Smooth muscle cell (in vitro differentiated cells): ENCODE results near the gene ELAPOR2. TPM values are rescaled to one million over a fixed set of nuclear protein-coding genes. Genes with fewer than 3 reads are reported as not detected.

Experiments used
- DNase-seq: peaks from one replicate; lab custom pipeline; 2025; ENCODE audit not compliant: unreplicated experiment; lab: John Stamatoyannopoulos, UW
- H2AFZ ChIP-seq: fragments of 200-600 bp; sonication (generic); 2 replicates; pipeline ENCODE4 v1.6.0; 2016; ENCODE audit warnings: antibody characterized with exemption, low read depth, mild to moderate bottlenecking
- H3F3A ChIP-seq: fragments of 200-600 bp; sonication (generic); 2 replicates; pipeline ENCODE4 v1.6.0; 2017; ENCODE audit warnings: antibody characterized with exemption, low read depth
- H3K27ac ChIP-seq: fragments of 200-600 bp; sonication (generic); 2 replicates; pipeline ENCODE4 v1.5.1; 2016; ENCODE audit warnings: low read depth, mild to moderate bottlenecking
- H3K27me3 ChIP-seq: fragments of 200-600 bp; sonication (generic); 2 replicates; pipeline ENCODE4 v1.6.1; 2016; ENCODE audit warnings: low read depth, mild to moderate bottlenecking
- H3K36me3 ChIP-seq: fragments of 200-600 bp; sonication (generic); 2 replicates; pipeline ENCODE4 v1.5.1; 2016; ENCODE audit warnings: low read depth
- H3K4me1 ChIP-seq: fragments of 200-600 bp; sonication (generic); 2 replicates; pipeline ENCODE4 v1.5.1; 2016; ENCODE audit warnings: low read depth
- H3K4me2 ChIP-seq: fragments of 200-600 bp; sonication (generic); 2 replicates; pipeline ENCODE4 v1.6.0; 2016; ENCODE audit warnings: mild to moderate bottlenecking
- H3K4me3 ChIP-seq: fragments of 200-600 bp; sonication (generic); 2 replicates; pipeline ENCODE4 v1.5.1; 2016; ENCODE audit warnings: mild to moderate bottlenecking
- H3K79me2 ChIP-seq: fragments of 200-600 bp; sonication (generic); 2 replicates; pipeline ENCODE4 v1.6.0; 2016; ENCODE audit warnings: low read depth, mild to moderate bottlenecking
- H3K9ac ChIP-seq: fragments of 200-600 bp; sonication (generic); 2 replicates; pipeline ENCODE4 v1.6.0; 2016; ENCODE audit warnings: low read depth
- H3K9me3 ChIP-seq: fragments of 200-600 bp; sonication (generic); replicated peaks from 2 replicates; pipeline ENCODE4 v1.5.1; 2016; ENCODE audit warnings: low read depth
- H4K20me1 ChIP-seq: fragments of 200-600 bp; sonication (generic); 2 replicates; pipeline ENCODE4 v1.6.0; 2016; ENCODE audit warnings: low read depth
- WGBS: methylation state at CpG from one replicate; pipeline ENCODE4 v1.1.7; 2016; ENCODE audit warnings: low lambda C conversion rate; 5-methylcytosine and 5-hydroxymethylcytosine counted together
- polyA plus RNA-seq: library from polyadenylated mRNA; unstranded; fragments of >200 nt; fragmentation: Nextera tagmentation; extraction: Ambion mirVana; gene quantifications from 2 replicates; pipeline ENCODE4 v1.2.1, GENCODE V29; 2016
- total RNA-seq: library from RNA; depleted of rRNA; stranded (reverse); fragments of >200 nt; gene quantifications from 2 replicates; pipeline ENCODE4 v1.2.3, GENCODE V29; 2014
- TF ChIP-seq, protein P1 (sequence below): fragments of 200-600 bp; sonication (generic); IDR thresholded peaks from 2 replicates; pipeline ENCODE4 v1.5.1; 2017; ENCODE audit warnings: borderline replicate concordance, mild to moderate bottlenecking, antibody characterized with exemption; ENCODE audit not compliant: insufficient read depth, poor library complexity, severe bottlenecking

ELAPOR2 gene
- total and polyA plus RNA-seq, 2 experiments from 2014 or later, result 27.6 to 28.2 TPM

DNA sequence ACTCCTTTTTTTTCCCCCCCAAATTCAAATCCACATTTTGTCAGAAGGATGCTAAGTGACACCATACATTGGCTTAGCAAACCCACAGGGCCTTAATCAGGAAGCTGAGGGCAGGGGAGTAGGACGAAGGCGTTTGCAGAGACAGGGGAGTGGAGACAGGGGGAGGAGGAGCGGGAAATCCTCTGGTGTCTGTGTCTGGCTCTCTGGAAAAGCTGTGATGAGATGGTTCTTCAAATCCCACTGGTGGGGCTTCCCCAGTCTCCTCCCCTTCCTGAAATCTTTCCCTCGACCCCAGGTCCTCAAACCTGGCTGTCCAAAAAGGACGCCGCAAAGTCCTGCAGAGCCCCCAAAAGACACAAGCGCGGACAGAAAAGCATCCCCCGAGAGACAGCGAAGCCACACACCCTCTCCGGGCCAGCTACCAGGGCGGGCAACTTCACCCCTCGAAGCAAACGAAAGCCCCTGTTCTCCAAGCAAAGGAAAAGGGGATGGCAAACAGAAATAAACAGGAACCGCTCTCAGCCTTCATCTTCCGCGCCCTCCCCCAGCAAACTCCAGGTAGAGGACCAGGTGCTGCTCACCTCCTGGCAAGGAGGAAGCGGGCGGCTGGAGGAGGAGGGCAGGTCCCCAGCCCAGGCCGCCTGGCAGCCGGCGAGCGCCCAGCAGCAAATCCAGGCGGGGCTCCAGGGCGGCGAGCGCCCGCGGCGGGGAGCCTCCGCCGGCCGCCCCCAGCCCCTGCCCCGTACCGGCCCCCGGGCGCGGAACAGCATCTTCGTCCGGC, 520 bp downstream of the ELAPOR2 start:
- Histone ChIP-seq H3K36me3 (no peaks in the 10 kb centered on the region), H3K79me2 (no peaks in the 10 kb centered on the region), H3K4me2 (peak overlapping the region; percentile 99), H4K20me1 (no peaks in the 10 kb centered on the region), H3K27ac (no peak overlapping the region), H3K9me3 (no peaks in the 10 kb centered on the region), H3K27me3 (no peaks in the 10 kb centered on the region), H3K4me1 (no peaks in the 10 kb centered on the region), H3F3A (peaks cover 3% of the 10 kb centered on the region), H3K9ac (peak overlapping the region; percentile 47), H3K4me3 (peak overlapping the region; percentile 74), H2AFZ (peak overlapping the region; percentile 99)
- WGBS, result 2% methylated on average over 22 of the region's 40 CpGs
- TF ChIP-seq, protein P1, sequence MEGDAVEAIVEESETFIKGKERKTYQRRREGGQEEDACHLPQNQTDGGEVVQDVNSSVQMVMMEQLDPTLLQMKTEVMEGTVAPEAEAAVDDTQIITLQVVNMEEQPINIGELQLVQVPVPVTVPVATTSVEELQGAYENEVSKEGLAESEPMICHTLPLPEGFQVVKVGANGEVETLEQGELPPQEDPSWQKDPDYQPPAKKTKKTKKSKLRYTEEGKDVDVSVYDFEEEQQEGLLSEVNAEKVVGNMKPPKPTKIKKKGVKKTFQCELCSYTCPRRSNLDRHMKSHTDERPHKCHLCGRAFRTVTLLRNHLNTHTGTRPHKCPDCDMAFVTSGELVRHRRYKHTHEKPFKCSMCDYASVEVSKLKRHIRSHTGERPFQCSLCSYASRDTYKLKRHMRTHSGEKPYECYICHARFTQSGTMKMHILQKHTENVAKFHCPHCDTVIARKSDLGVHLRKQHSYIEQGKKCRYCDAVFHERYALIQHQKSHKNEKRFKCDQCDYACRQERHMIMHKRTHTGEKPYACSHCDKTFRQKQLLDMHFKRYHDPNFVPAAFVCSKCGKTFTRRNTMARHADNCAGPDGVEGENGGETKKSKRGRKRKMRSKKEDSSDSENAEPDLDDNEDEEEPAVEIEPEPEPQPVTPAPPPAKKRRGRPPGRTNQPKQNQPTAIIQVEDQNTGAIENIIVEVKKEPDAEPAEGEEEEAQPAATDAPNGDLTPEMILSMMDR, result no peak
- DNase-seq, result no peak

GRCh38 chr7:87057210-87057609, 2.2 kb downstream of the ELAPOR2 start:
- Histone ChIP-seq H2AFZ (no peak overlapping the region), H3K27me3 (no peaks in the 10 kb centered on the region), H3K4me2 (no peak overlapping the region), H3K4me1 (no peaks in the 10 kb centered on the region), H3K9me3 (no peaks in the 10 kb centered on the region), H3F3A (peaks cover 3% of the 10 kb centered on the region), H3K79me2 (no peaks in the 10 kb centered on the region), H3K36me3 (no peaks in the 10 kb centered on the region), H4K20me1 (no peaks in the 10 kb centered on the region), H3K27ac (no peak overlapping the region), H3K9ac (no peak overlapping the region), H3K4me3 (no peak overlapping the region)
- DNase-seq, result no peak
- WGBS, result 91% methylated on average over 2 of the region's 2 CpGs
- TF ChIP-seq, protein P1, result no peak

- Histone ChIP-seq H3K36me3 (no peaks in the 10 kb centered on the region), H3K9ac (no peak overlapping the region), H4K20me1 (no peaks in the 10 kb centered on the region), H3K4me2 (no peak overlapping the region), H3F3A (peaks cover 3% of the 10 kb centered on the region), H2AFZ (peak overlapping the region; percentile 10), H3K27me3 (no peaks in the 10 kb centered on the region), H3K4me3 (no peak overlapping the region), H3K9me3 (no peaks in the 10 kb centered on the region), H3K79me2 (no peaks in the 10 kb centered on the region), H3K27ac (no peak overlapping the region), H3K4me1 (no peaks in the 10 kb centered on the region)
- 85% methylated on average over 3 of the region's 3 CpGs for WGBS
- TF ChIP-seq, protein P1, result no peak
- DNase-seq, result no peak
These were observed 3.1 kb downstream of the ELAPOR2 start for GRCh38 chr7:87056346-87056745.

GRCh38 chr7:87048839-87049238, 10.6 kb downstream of the ELAPOR2 start:
- H3K27ac ChIP-seq, result no peak overlapping the region
- no peaks in the 10 kb centered on the region for H3K9me3 ChIP-seq
- H3K4me1 ChIP-seq, result no peaks in the 10 kb centered on the region
- no peak overlapping the region for H3K4me3 ChIP-seq
- no peaks in the 10 kb centered on the region for H3K36me3 ChIP-seq
- TF ChIP-seq, protein P1, result no peak
- H3F3A ChIP-seq, result no peaks in the 10 kb centered on the region
- DNase-seq, result no peak
- H3K4me2 ChIP-seq, result no peak overlapping the region
- H2AFZ ChIP-seq, result no peak overlapping the region
- no peaks in the 10 kb centered on the region for H3K27me3 ChIP-seq
- no peak overlapping the region for H3K9ac ChIP-seq
- WGBS, result 100% methylated on average over 1 of the region's 1 CpG
- H3K79me2 ChIP-seq, result no peaks in the 10 kb centered on the region
- no peaks in the 10 kb centered on the region for H4K20me1 ChIP-seq
